Astrocyte of the hippocampus (primary cell): ENCODE data around the gene MMP24.

Experiments
- DNase-seq: peaks from one replicate; pipeline ENCODE4 v3.0.0; 2011; ENCODE audit warnings: low read depth, low spot score

MMP24 gene

DNA sequence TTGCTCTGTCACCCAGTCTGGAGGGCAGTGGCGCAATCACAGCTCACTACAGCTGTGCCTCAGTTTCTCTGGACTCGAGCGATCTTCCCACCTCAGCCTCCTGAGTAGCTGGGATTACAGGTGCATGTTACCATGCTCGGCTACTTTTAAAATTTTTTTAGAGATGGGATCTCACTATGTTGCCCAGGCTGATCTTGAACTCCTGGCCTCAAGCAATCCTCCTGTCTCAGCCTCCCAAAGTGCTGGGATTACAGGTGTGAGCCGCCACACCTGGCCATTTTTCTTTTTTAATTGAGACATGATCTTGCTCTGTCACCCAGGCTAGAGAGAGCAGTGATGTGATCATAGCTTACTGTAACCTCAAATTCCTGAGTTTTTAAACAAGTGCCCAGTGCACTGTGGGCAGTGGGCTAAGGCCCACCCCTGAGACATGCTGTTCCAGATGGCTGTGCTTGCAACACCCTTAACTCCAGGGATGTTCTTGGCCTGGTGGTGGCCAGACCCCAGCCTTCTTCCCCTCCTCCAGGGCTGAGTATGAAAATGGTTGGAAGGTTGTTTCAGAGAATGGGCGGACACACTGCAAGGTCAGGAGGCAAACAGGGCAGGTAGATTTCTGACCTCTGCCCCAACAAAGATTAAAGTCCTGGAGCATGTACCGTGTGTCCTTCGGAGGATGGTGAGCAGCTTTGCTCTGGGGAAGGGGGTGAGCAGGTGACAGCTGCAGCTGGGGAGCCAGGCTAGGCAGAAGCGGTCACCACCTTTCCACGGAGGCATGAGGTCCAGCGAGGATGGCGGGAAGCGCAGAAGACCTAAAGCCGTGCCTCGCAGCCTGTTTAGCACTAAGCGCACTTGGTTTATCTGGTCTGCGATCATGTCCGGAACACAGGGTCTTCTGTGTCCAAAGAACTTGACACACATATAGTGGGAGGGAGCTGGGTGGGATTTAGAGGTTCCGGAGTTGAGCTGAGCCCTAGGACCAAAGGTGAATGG, 67.1 kb downstream of the MMP24 start:
- no peak for DNase-seq

DNA sequence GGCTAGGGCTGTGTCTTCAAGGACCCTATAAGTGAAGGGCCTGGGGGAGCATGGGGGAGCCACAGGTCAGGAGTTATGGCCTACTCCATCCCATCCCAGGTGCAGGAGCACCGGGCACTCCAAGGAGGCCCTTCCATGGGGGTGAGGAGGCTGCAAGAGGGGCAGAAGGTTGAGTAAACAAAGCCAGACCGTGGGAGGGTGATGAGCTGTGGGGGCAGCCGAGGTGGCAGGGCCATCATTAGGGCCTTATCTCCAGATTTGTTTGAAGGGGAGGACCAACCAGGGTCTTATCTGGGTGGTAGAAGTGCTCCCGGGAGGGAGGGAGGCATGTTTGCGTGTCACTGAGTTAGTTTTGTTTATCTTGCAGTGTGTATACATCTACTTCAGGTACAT, 67.8 kb downstream of the MMP24 start:
- no peak for DNase-seq

DNA sequence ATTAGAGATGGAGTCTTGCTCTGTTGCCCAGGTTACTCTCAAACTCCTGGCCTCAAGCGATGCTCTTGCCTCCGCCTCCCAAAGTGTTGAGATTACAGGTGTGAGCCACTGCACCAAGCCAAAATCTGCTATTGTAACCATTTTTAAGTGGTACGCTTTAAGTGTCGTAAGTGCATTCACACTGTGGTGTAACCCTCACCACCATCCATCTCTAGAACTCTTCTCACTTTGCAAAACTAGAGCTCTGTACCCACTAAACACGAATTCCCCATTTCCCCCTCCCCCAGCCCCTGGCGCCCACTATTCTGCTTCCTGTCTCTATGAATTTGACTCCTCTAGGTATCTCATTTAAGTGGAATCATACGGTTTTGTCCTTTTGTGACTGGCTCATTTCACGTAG, 68.6 kb downstream of the MMP24 start:
- no peak for DNase-seq

DNA sequence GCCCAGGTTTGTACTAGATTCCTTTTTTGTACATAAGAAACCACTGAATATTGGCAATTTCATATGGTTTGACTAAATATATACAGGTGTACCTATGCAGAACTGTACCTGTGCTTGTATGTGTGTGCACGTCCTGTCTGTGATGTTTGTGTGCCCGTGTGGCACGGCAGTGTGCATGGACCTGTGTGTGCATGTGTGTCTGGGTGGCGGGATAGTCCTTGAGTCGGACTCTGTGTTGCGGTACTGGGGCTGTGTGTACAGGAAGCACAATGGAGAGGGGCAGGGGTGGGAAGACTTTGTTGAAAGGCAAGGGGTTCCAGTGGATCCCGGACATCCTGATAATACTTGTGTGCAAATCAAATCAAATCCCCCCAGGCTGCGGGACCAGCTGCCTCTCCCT, 69.2 kb downstream of the MMP24 start:
- no peak for DNase-seq

DNA sequence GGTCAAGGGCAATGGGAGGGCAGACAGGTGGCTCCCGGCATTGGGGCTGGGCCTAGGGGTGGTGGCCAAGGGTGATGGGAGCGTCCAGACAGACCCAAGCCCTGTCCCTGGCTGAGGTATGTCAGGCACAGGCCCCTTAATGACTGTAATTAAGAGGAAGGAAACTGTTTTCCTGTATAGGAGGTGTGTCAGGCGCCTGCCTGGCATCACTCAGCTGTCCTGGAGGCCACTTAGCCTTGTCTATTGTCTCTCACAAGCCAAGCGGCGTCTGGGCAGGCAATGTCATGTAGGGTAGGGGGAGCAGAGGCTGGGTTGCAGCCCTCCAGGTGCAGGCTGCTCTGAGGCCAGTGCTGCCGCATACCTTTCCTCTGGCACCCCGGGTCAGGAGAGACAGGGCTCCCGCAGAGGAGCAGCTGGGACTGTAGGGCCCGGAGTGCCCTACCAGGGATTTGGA, 69.6 kb downstream of the MMP24 start:
- no peak for DNase-seq

DNA sequence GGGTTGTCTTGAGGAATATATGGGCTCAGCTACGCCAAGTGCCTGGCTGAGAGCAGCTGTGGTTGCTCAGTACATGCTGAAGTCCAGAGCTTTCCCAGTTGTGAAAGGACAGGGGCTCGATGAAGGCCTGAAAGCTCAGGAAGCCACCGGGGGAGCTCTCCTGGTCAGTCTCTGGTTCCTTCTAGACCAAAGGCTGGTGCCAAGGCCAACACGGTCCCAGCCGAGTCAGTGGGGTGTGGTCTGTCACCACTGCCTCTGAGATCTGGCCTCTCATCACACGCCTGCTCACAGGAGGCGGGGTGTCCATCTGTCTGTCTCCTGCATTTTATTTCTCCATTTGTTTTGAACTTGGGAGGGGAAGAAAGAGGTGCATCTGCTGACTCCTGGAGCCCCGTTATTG, 70.7 kb downstream of the MMP24 start:
- peak; percentile 23 for DNase-seq

DNA sequence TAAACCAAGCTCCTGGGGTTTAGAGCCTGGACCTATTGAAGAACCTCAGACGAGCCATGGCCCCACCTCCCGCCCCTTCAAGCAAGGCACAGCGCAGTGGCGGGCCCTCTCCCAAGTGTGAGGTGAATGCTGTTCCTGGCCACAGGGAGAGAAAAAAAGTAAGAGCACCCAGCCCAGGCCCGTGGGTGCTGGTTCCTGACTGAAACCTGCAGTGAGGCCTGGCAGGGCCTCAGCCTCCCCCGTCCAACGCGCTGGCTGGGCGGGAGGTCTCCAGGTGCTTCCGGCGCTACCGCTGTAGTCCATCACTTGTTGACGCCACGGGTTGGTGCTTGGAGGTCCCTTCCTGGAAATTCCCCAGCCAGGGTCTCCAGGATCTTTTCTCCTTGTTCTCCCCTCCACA, 71.2 kb downstream of the MMP24 start:
- DNase-seq: no peak

DNA sequence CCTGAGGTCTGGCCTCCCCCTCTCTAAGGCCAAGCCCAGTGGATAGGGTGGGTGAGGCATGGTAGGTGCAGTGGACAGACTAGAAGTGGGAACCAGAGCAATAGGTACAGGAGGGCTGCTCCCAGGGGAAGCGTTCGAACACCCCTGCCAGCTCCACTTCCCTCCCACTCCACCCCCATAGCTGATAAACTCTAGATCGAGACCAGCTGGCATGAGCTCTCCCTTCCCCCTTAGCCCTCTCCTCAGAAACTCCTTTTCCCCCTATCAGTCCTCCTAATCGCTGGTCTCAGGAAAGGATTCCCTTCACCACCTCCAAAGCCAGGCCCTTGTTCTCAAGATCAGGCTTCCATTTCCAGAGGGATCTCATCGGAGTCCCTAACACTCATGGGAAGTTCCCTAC, 71.8 kb downstream of the MMP24 start:
- DNase-seq: no peak

DNA sequence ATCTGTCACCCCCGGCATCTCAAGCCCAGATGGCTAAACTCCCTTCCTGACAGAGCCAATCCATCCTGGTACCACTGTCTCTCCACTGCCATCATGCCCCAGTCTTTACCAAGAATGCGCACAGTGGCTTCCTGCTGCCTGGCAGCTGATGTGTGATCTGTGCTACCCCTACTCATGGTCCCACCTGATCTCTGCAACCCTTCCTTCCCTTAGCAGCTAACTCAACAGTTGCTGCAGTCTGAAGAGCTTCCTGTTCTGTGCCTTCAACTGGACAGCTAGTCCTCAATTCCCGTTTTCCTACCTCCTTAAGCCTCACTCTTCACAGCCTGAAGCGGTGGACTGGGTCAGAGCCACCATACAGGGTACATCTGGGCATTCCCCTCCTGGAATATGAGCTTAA, 73.3 kb downstream of the MMP24 start:
- DNase-seq: no peak

DNA sequence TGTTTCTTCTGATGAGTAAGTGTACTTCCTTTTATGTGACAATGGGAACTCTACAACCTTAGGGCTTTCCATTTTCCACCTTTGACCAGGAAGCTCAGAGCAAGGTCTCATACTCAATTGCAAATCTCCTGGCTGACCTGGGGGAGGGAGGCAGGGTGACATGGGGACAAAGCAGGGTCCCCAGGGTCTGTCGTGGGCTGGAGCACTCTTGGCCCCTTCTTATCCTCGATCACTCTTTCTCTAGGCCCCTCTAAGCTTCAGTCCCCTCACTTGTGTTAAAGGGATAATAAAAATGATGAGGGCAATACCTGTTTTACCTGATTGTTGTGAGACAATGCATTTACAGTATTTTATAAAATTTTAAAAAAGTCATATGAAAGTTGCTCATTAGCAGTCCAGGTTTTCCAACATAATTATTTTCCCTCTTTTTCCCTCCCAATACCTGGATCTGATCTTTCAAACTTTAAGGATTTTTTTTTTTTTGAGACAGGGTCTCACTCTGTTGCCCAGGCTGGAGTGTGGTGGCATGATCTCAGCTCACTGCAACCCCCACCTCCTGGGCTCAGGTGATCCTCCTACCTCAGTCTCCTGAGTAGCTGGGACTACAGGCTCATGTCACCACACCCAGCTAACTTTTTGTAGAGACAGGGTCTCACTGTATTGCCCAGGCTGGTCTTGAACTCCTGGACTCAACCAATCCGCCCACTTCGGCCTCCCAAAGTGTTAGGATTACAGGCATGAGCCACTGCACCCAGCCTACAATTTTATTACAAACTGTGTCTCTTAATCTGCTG, 74.2 kb downstream of the MMP24 start:
- DNase-seq: no peak

DNA sequence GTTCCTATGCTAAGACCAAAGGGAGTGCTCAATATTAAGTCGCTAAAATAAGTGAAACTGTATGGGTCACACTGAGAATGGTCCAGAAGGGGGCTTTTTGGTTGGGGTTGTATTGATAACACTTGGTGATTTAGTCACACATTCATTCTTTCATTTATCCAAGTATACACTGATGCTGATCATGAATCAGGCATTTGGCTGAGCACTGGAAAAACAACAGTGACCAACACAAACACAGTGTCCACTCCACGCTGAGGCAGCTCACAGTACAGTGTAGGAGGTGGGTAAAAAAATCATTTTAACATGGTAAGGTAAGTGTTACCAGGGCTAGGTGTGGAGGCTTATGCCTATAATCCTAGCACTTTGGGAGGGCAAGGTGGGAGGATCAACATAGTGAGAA, 74.9 kb downstream of the MMP24 start:
- peak; percentile 31 for DNase-seq

DNA sequence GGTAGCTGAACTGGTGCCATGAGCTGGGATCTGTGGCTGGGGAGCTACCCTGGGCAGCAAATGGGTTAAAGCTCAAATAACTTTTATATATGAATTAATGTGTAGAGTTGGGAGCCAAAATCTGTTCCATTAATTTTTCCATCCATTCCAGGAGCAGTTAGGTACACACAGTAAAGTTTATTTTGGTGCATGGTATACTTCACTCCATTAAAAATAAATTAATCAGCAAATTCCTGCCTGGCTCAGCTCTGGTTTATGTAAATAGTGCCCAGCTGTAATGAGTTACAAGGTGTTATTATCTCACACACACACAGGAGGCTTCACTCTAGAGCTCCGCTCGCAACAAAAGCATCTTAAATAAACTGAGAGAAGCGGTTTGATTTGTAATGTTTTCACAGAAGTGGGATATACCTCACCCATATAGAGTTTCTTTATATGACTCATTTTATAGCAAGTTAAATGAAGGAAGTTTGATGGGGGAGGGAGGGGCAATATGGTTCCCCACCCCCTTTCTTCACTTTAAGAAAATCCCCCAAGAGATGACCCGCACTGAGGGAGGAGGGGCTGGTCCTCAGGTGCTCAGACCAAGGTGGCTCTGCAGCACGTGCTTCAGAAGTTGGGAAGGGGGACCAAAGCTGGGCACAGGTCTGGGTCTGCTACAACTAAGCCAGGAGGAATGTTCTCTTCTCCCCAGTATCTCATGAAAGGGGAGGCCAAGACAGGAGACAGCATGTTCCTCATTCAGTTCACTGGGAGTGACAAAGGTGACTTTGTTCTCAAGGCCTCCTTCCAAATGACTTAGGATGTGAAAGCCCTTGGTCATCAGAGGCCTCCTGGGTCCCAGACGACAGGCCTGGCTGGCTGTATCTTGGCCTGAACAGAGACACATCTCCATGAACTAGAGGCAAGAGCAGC, 76.2 kb downstream of the MMP24 start:
- DNase-seq: peak; percentile 31

DNA sequence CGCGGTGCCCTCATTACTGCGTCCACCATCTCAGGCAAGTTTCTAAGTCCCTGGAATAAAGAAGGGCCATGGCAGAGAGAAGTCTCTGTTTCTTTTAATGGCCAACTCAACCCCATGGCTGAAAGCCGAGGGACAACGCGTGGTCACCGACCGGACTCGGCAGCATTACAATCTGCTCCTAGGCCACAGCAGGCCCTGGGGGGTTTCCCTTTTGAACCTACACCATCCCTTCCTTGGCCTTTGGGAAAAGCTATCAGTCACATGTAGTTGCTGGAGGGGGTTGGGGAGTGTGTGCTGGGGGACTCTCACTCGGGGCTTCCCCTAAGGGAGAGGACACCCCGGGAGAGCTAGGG, 76.9 kb downstream of the MMP24 start:
- DNase-seq: no peak

DNA sequence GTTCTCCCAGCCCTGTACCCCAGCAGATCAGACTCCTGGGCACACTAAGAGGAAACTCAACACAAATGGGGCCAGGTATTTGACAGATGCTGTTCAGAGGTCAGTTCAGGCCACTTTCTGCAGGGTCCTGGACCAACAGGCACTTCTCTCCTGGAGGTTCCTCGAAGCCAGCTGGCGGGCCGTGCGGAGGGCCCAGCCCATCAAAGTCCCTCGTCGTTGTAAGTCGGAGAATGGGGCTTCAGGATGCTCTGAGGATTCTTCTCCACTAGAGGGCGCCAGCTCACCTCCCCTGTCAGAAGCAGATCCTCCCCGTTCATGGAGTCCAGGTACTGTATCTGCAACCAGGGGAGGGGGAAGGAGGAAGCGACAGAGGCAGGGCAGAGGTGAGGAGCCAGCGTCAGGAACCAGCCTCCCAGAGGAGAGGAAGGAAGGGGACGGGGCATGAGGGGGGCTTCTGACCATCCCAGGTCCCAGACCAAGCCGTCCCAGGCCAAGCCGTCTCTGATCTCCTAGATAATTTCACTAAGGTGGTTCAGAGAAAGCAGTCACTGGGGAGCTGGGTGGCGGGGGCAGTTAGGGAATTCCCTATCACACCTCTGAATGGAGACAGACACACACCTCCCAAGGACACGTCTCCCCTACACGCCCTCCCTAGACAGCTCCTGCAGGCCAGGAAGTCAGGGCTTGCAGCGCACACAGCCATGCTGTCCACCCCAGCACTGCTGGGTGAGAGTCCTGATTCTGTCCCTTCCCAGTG, 77.4 kb downstream of the MMP24 start:
- peak; percentile 95 for DNase-seq

DNA sequence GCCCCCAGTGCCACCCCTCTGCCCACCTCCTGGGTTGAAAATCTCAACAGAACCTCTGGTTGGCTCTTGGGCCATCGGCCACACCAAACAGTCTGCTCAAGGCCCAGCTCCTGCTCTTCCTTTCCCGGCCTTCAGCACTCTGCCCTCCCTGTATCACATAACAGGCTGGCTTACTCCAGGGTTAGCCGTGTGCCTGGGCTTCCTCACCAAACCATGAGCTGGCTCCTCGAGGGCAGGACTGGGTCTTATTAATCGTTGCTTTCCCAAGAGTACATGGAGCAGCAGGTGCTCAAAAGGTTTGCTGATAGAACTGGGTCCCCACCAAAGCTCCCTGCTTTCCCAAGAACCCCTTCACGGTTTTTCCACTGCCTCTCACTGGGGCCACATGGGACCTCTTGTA, 78.5 kb downstream of the MMP24 start:
- no peak for DNase-seq

DNA sequence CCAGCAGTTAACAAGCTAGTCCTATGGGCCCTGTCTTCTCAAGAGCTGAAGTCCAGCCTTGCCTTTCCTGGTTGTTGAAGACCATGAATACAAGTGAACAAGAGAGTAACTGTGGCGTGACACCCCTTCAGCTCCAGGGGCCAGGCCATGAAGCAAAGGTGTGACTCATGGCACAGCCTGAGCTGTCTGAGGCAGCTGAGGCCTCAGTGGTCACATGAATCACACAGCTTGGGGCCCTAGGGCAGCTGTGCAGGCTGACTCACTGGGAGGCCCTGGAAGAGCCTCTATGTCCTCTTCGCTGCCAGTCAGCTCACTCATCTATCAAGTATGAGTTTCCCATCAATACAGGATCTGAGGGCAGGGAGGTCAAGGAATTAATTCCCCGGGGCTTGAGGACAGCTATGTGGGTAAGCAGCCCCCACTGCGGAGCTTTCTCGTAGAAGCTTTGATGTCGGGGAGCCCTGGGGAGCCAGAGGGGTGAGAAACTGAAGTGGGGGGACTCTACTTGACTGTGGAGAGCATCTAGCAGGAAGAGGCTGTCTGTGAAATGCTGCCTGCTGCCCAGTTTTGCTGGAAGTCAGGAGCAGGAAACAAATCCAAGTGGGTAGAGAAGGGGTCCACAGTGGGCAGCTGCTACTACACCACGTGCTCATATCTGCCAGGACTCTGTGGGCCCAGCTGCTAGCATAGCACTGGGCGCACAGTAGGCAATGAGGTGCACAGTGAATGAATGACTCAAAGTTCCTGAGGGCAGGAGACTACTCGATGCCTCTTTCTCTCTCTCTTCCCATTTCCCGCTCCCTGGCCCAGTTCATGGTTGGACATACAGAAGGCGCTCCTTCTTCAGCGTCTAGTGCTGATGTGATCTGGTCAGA, 79.4 kb downstream of the MMP24 start:
- DNase-seq: peak; percentile 98

DNA sequence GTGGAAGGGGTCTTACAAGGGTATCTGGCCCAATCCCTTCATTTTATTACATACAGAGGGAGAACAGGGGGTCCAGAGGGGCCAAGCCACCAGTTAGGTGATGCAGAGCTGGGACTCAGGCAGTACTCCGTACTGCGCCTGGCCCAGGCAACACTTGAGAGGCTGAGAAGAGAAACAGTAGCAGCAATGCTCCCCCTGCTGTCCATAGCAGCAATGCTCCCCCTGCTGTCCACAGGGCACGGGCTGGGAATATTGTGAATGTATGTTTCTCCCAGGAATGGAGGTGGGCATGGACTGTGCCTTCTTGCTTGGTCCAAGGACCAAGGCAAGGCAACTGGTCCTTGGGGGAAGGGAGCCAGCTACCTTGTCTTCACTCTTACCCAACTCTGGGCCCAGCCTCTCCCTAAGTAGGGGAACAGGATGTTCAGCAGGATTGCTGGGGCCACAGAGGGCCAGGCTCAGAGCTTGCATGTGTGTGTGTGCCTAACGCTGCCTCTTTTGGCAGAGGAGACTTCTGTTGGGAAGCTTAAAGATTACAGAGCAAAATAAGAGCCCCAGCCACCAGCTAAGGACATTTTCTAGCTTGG, 80.5 kb downstream of the MMP24 start:
- DNase-seq: peak; percentile 81

DNA sequence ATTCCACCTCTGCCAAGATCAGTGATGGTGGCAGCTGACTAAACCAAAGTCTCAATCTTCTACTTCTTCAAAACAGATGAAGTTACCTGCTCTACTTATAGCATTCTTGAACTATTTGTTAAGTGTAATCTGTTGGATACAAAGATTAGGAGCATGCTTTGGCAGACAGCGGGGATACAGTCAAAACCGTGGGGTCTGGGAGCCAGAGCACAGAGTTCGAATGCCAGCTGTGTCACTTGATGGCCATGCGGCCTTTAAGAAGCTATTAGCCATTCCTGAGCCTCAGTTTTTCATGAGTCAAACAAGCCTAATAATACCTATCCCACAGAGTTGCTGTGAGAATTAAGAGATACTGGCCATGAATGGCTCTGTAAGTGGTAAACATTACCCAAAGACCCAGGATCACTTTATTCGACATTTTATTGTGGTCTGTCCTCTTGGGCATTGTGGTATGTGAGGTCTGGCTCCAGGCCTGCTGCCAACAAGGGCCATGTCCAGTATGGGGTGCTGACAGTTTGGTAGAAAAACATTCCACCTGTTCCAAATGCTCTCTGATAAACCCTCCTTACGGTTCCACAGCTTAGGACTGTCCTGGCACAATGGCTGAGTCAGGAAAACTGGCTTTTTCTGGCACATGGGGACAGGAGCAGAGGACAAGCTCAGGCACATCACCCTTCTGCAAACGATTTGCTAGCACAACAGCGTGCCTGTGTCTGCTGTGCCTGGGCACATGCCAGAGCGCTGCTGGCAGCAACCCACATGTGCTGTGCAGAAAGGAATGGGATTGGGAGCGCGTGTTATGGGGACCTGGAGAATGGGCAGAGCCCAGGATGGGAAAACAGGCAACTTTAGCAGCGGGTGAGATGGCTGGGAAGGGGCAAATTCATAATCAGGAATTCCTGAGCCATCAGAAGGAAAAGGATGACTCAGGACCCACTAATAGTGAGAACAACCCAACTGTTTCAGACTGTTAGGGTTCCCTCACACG, 81.5 kb downstream of the MMP24 start:
- DNase-seq: peak; percentile 95
